ENCODE data around the gene STAP2.
A peak's percentile ranks its signal among the peaks of the same experiment; 100 is the strongest.

The STAP2 gene

GRCh38 chr19:4303819-4304537 is 34.6 kb downstream of the STAP2 start:
- peaks cover 7% of the 10 kb centered on the region for H3K36me3 ChIP-seq
- no peak for TF ChIP-seq CTCF (IDR thresholded peaks at IDR 0.05; ENCODE audit: low read depth, low read length)
- H3K4me3 ChIP-seq (ENCODE audit: low read depth, low read length), result peak overlapping the region; percentile 37; the same call in 1 of the 2 replicates
- H3K27me3 ChIP-seq (ENCODE audit: insufficient read depth, low read depth, severe bottlenecking), result no peaks in the 10 kb centered on the region
- no peak overlapping the region for H3K27ac ChIP-seq
- H3K9me3 ChIP-seq (ENCODE audit: severe bottlenecking), result no peaks in the 10 kb centered on the region
- DNase-seq, result no peak

GRCh38 chr19:4302243-4302640 is 36.4 kb downstream of the STAP2 start, which contains the start of gene TMIGD2:
Gene TMIGD2, minus strand, starts transcription at chr19:4302389. Its CDS starts 4 bp downstream, at chr19:4302385.
- Histone ChIP-seq H3K27ac (no peak within 1 kb of the TSS), H3K9me3 (ENCODE audit: severe bottlenecking) (no peaks in the 10 kb centered on the region), H3K36me3 (peaks cover 3% of the 10 kb centered on the region; the same call in 1 of the 2 replicates), H3K4me3 (ENCODE audit: low read depth, low read length) (no peak within 1 kb of the TSS), H3K27me3 (ENCODE audit: insufficient read depth, low read depth, severe bottlenecking) (no peaks in the 10 kb centered on the region)
- TF ChIP-seq CTCF (IDR thresholded peaks at IDR 0.05; ENCODE audit: low read depth, low read length), result no peak
- no peak for DNase-seq

GRCh38 chr19:4301590-4302242 is 36.9 kb downstream of the STAP2 start:
- Histone ChIP-seq H3K4me3 (ENCODE audit: low read depth, low read length) (no peak overlapping the region), H3K27me3 (ENCODE audit: insufficient read depth, low read depth, severe bottlenecking) (no peaks in the 10 kb centered on the region), H3K9me3 (ENCODE audit: severe bottlenecking) (no peaks in the 10 kb centered on the region), H3K27ac (no peak overlapping the region), H3K36me3 (peaks cover under 1% of the 10 kb centered on the region; the same call in 1 of the 2 replicates)
- no peak for DNase-seq
- TF ChIP-seq CTCF (IDR thresholded peaks at IDR 0.05; ENCODE audit: low read depth, low read length), result no peak

GRCh38 chr19:4300589-4300988 is 38.0 kb downstream of the STAP2 start:
- DNase-seq, result no peak
- TF ChIP-seq CTCF (IDR thresholded peaks at IDR 0.05; ENCODE audit: low read depth, low read length), result no peak
- H3K27ac ChIP-seq, result no peak overlapping the region
- no peaks in the 10 kb centered on the region for H3K27me3 ChIP-seq (ENCODE audit: insufficient read depth, low read depth, severe bottlenecking)
- no peak overlapping the region for H3K4me3 ChIP-seq (ENCODE audit: low read depth, low read length)
- H3K36me3 ChIP-seq, result no peaks in the 10 kb centered on the region
- H3K9me3 ChIP-seq (ENCODE audit: severe bottlenecking), result no peaks in the 10 kb centered on the region

- no peak for TF ChIP-seq CTCF (IDR thresholded peaks at IDR 0.05; ENCODE audit: low read depth, low read length)
- Histone ChIP-seq H3K9me3 (ENCODE audit: severe bottlenecking) (no peaks in the 10 kb centered on the region), H3K27me3 (ENCODE audit: insufficient read depth, low read depth, severe bottlenecking) (no peaks in the 10 kb centered on the region), H3K4me3 (ENCODE audit: low read depth, low read length) (no peak overlapping the region), H3K27ac (no peak overlapping the region), H3K36me3 (no peaks in the 10 kb centered on the region)
- DNase-seq, result no peak
Measured at GRCh38 chr19:4298810-4299550, 39.6 kb downstream of the STAP2 start.
